Fibroblast of mammary gland (primary cell): ENCODE results near the gene PLEKHG2.
"Not testable (repeated sequence)": the region's sequence is repeated elsewhere in the genome, so short reads cannot be mapped to it uniquely, and the experiment has no call there.

Experiments
- DNase-seq: peaks from one replicate; pipeline ENCODE4 v3.0.0-alpha.2; 2010; ENCODE audit warnings: low read depth
- H3K4me3 ChIP-seq: 2 replicates; pipeline ENCODE4 v1.5.1; 2011; ENCODE audit warnings: low read depth, mild to moderate bottlenecking, low read length, moderate library complexity; ENCODE audit not compliant: control insufficient read depth
- TF ChIP-seq, protein P1 (sequence below): conservative IDR thresholded peaks from 2 replicates; pipeline ENCODE4 v1.5.1; 2011; ENCODE audit warnings: low read depth, low read length, inconsistent platforms; ENCODE audit not compliant: control insufficient read depth, insufficient read depth

Gene PLEKHG2

GRCh38 chr19:39444598-39445195 is 32.2 kb downstream of the PLEKHG2 start:
- DNase-seq = peak; percentile 40
- TF ChIP-seq, protein P1, sequence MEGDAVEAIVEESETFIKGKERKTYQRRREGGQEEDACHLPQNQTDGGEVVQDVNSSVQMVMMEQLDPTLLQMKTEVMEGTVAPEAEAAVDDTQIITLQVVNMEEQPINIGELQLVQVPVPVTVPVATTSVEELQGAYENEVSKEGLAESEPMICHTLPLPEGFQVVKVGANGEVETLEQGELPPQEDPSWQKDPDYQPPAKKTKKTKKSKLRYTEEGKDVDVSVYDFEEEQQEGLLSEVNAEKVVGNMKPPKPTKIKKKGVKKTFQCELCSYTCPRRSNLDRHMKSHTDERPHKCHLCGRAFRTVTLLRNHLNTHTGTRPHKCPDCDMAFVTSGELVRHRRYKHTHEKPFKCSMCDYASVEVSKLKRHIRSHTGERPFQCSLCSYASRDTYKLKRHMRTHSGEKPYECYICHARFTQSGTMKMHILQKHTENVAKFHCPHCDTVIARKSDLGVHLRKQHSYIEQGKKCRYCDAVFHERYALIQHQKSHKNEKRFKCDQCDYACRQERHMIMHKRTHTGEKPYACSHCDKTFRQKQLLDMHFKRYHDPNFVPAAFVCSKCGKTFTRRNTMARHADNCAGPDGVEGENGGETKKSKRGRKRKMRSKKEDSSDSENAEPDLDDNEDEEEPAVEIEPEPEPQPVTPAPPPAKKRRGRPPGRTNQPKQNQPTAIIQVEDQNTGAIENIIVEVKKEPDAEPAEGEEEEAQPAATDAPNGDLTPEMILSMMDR = no peak
- peak overlapping the region; percentile 99 for H3K4me3 ChIP-seq

DNA sequence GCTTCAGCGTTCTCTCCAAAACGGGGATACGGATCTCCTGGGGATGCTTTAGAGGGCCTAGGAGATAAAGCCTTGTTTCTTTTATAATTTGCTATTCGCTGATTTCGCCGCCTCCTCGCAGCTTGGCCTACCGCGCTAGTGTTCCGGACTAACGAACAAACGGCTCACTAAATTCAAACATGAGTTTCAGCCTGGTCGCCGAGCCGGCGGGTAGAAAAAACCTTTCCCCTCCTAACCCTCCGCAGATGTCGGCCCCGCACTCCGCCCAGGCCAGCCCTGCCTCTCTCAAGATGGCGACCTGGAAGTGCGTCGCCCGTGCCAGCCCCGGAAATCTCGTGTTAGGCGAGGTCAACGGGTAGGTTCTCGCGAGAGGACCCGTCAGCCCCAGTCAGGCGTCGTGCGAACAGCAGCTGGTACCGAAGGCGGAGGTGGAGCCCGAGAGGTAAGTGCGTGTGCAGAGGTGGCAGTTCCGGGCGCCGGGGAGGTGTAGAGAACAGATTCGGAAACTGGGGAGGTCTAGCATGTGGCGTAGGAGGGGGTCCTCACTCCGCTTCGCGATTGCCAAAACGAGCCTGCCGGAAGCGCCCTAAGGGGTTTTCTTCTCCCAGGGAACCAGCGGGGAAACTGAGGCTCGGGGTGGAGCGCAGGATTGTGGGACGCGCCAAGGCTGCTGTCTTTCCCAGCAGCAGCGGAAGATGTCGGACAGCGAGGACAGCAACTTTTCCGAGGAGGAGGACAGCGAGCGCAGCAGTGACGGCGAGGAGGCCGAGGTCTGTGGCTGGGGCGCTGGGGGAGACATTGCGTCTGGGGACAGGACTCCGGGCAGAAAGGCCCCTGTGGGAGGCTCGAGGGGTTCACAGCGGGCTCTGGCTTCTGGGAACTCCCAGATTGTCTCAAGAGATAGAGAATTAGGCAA is 33.0 kb downstream of the PLEKHG2 start, which contains the start of gene SUPT5H:
Gene SUPT5H (plus strand): TSS at position 387 of the 916 bp plus-strand sequence. CDS start 309 bp downstream, at position 696.
- peak within 1 kb of the TSS; percentile 99 for H3K4me3 ChIP-seq
- TF ChIP-seq, protein P1 = no peak
- peak; percentile 97 for DNase-seq

DNA sequence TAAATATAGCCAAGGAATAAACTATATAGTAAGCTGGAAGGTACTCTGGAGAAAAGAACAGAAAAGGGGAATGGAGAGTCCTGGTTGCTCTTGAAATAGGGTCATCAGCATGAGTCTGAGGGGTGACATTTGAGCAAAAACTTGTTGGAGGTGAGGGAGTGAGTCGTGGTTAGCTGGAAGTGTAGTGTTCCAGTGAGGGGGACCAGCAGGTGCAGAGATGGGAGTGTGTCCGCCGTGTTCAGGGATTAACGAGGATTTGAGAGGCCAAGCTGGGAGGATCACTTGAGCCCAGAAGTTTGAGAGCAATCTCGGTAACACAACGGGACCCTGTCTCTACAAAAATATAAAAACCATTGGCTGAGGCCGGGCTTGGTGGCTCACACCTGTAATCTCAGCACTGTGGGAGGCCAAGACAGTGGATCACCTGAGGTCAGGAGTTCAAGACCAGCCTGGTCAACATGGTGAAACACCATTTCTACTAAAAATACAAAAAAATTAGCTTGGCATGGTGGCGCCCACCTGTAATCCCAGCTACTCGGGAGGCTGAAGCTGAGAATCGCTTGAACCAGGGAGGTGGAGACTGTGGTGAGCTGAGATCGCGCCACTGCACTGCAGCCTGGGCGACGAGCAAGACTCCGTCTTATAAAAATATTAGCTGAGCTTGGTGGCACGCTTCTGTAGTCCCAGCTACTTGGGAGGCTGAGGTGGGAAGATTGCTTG is 34.1 kb downstream of the PLEKHG2 start:
- peak overlapping the region; percentile 99 for H3K4me3 ChIP-seq
- DNase-seq = no peak
- TF ChIP-seq, protein P1 = no peak

DNA sequence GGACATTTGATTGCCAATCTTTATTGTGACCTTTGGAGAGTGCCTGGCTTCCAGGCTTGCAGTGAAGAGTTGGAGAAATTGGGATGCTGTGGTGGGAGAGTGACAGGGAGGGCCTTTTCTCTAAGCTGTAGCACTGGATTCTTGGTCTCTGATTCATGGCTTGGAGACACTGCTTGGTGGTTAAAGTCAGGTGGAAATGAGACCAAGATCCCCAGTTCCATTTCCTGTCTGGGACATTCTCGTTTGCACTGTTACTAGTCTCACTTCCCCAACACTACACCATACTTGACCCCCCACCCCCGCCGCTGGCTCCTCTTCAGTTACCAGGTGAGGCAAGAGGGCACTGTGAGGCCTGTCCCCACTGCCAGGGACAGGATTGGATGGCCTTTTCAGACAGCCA is 35.8 kb downstream of the PLEKHG2 start:
- TF ChIP-seq, protein P1 = no peak
- no peak overlapping the region for H3K4me3 ChIP-seq
- DNase-seq = peak; percentile 30

GRCh38 chr19:39449116-39449797 is 36.8 kb downstream of the PLEKHG2 start:
- DNase-seq = no peak
- H3K4me3 ChIP-seq = no peak overlapping the region
- TF ChIP-seq, protein P1 = no peak

DNA sequence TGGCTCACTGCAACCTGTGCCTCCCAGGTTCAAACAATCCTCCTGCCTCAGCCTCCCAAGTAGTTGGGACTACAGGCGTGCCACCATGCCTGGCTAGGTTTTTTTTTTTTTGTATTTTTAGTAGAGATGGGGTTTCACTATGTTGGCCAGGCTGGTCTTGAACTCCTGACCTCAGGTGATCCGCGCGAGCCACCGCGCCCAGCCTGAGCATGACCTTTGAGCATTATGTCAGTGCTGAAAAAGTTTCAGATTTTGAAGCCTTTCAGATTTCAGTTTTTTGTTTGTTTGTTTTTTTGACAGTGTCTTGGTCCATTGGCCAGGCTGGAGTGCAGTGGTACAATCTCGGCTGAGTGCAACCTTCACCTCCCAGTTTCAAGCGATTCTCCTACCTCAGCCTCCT is 38.8 kb downstream of the PLEKHG2 start:
- not testable (repeated sequence) for DNase-seq

More for the DNA sequence above, 38.8 kb downstream of the PLEKHG2 start:
- H3K4me3 ChIP-seq = not testable (repeated sequence)
